Activated T-cell treated with anti-CD3 and anti-CD28 coated beads, Interleukin-2, amount 50 U/mL, for 72 hours (primary cell): ENCODE measurements around the gene MYO7B. TPM values are rescaled to one million over a fixed set of nuclear protein-coding genes. Genes with fewer than 3 reads are reported as not detected.

Source experiments
- ATAC-seq, 2 donors: fragments of 150-1000 bp; cut with Tn5 transposase; replicated peaks in 1 of 2; 2 replicates each; pipeline ENCODE4 v1.10.0; 2021; ENCODE audit warnings: moderate library complexity in 2 of 2, mild to moderate bottlenecking in 1 of 2
- DNase-seq, 2 donors: peaks; one replicate each; pipeline ENCODE4 v3.0.0; 2021 to 2022; ENCODE audit warnings: mixed read lengths in 1 of 2
- H3K27ac Mint-ChIP-seq: one replicate; pipeline ENCODE4 v1.8.0; 2022; ENCODE audit warnings: mild to moderate bottlenecking, moderate library complexity, mixed read lengths
- H3K27me3 Mint-ChIP-seq: one replicate; pipeline ENCODE4 v1.8.0; 2022; ENCODE audit warnings: low read depth, mixed read lengths
- H3K36me3 Mint-ChIP-seq, 2 donors: one replicate each; pipeline ENCODE4 v1.8.0; 2022; ENCODE audit warnings: mixed read lengths in 2 of 2, mild to moderate bottlenecking in 1 of 2; ENCODE audit not compliant: insufficient read depth in 2 of 2
- H3K4me1 Mint-ChIP-seq: one replicate; pipeline ENCODE4 v1.8.0; 2022; ENCODE audit warnings: low read depth, mixed read lengths
- H3K4me3 Mint-ChIP-seq, 2 donors: one replicate each; pipeline ENCODE4 v1.8.0; 2022; ENCODE audit warnings: mild to moderate bottlenecking in 2 of 2, mixed read lengths in 2 of 2, moderate library complexity in 2 of 2
- H3K9me3 Mint-ChIP-seq, 2 donors: one replicate each; pipeline ENCODE4 v1.8.0; 2022; ENCODE audit warnings: mixed read lengths in 2 of 2
- total RNA-seq, 2 donors: library from RNA; stranded (reverse); gene quantifications; one replicate each; pipeline ENCODE4 v1.2.3, GENCODE V29; 2022

MYO7B gene
- total RNA-seq, 2 donors from 2014 or later, result 0.50 to 0.79 TPM

- no peak for ATAC-seq
- no peak overlapping the region for H3K4me3 Mint-ChIP-seq
- DNase-seq, result no peak
- H3K4me1 Mint-ChIP-seq, result peaks cover 14% of the 10 kb centered on the region
- no peak overlapping the region for H3K27ac Mint-ChIP-seq
- H3K36me3 Mint-ChIP-seq, result no peaks in the 10 kb centered on the region
- H3K27me3 Mint-ChIP-seq, result peaks cover 11% of the 10 kb centered on the region
- no peaks in the 10 kb centered on the region for H3K9me3 Mint-ChIP-seq
Observed at GRCh38 chr2:127619877-127620705, 84.6 kb downstream of the MYO7B start.

GRCh38 chr2:127620866-127621265 lies 85.4 kb downstream of the MYO7B start:
- Mint-ChIP-seq H3K27me3 (peaks cover 8% of the 10 kb centered on the region), H3K27ac (no peak overlapping the region), H3K4me3 (no peak overlapping the region), H3K36me3 (no peaks in the 10 kb centered on the region), H3K4me1 (peaks cover 11% of the 10 kb centered on the region), H3K9me3 (no peaks in the 10 kb centered on the region)
- no peak for DNase-seq
- ATAC-seq, result no peak

- Mint-ChIP-seq H3K36me3 (no peaks in the 10 kb centered on the region), H3K9me3 (no peaks in the 10 kb centered on the region), H3K4me3 (no peak overlapping the region), H3K27me3 (no peaks in the 10 kb centered on the region), H3K4me1 (no peaks in the 10 kb centered on the region), H3K27ac (no peak overlapping the region)
- ATAC-seq, result no peak
- DNase-seq, result no peak
Observed at GRCh38 chr2:127621981-127622431, 86.5 kb downstream of the MYO7B start.

- no peaks in the 10 kb centered on the region for H3K36me3 Mint-ChIP-seq
- H3K9me3 Mint-ChIP-seq, result no peaks in the 10 kb centered on the region
- H3K27me3 Mint-ChIP-seq, result no peaks in the 10 kb centered on the region
- DNase-seq, result no peak
- no peak overlapping the region for H3K27ac Mint-ChIP-seq
- no peak overlapping the region for H3K4me3 Mint-ChIP-seq
- no peaks in the 10 kb centered on the region for H3K4me1 Mint-ChIP-seq
- no peak for ATAC-seq
Observed at GRCh38 chr2:127622561-127623387, 87.3 kb downstream of the MYO7B start.

- ATAC-seq (no peak), DNase-seq (no peak)
- no peak overlapping the region for H3K27ac Mint-ChIP-seq
- H3K4me1 Mint-ChIP-seq, result no peaks in the 10 kb centered on the region
- no peaks in the 10 kb centered on the region for H3K27me3 Mint-ChIP-seq
- no peaks in the 10 kb centered on the region for H3K9me3 Mint-ChIP-seq
- H3K4me3 Mint-ChIP-seq, result no peak overlapping the region
- no peaks in the 10 kb centered on the region for H3K36me3 Mint-ChIP-seq
Observed at GRCh38 chr2:127623388-127624319, 88.2 kb downstream of the MYO7B start.

GRCh38 chr2:127624320-127624755 lies 88.9 kb downstream of the MYO7B start:
- Mint-ChIP-seq H3K4me1 (no peaks in the 10 kb centered on the region), H3K27me3 (no peaks in the 10 kb centered on the region), H3K9me3 (no peaks in the 10 kb centered on the region), H3K4me3 (no peak overlapping the region), H3K36me3 (no peaks in the 10 kb centered on the region), H3K27ac (no peak overlapping the region)
- no peak for DNase-seq
- no peak for ATAC-seq

GRCh38 chr2:127624756-127625571 lies 89.5 kb downstream of the MYO7B start:
- Mint-ChIP-seq H3K4me3 (no peak overlapping the region), H3K36me3 (no peaks in the 10 kb centered on the region), H3K4me1 (no peaks in the 10 kb centered on the region), H3K27ac (no peak overlapping the region), H3K27me3 (no peaks in the 10 kb centered on the region), H3K9me3 (no peaks in the 10 kb centered on the region)
- DNase-seq, result no peak
- ATAC-seq, result no peak

GRCh38 chr2:127625572-127625951 lies 90.1 kb downstream of the MYO7B start:
- ATAC-seq (no peak), DNase-seq (no peak)
- H3K9me3 Mint-ChIP-seq, result no peaks in the 10 kb centered on the region

GRCh38 chr2:127626175-127626574 lies 90.7 kb downstream of the MYO7B start:
- Mint-ChIP-seq H3K4me3 (no peak overlapping the region), H3K4me1 (no peaks in the 10 kb centered on the region), H3K27me3 (no peaks in the 10 kb centered on the region), H3K9me3 (no peaks in the 10 kb centered on the region), H3K27ac (no peak overlapping the region), H3K36me3 (no peaks in the 10 kb centered on the region)
- ATAC-seq (no peak), DNase-seq (no peak)

More at GRCh38 chr2:127625572-127625951, 90.1 kb downstream of the MYO7B start:
- Mint-ChIP-seq H3K4me1 (no peaks in the 10 kb centered on the region), H3K36me3 (no peaks in the 10 kb centered on the region), H3K27ac (no peak overlapping the region), H3K4me3 (no peak overlapping the region), H3K27me3 (no peaks in the 10 kb centered on the region)

GRCh38 chr2:127626917-127627739 lies 91.6 kb downstream of the MYO7B start:
- Mint-ChIP-seq H3K4me3 (no peak overlapping the region), H3K27ac (no peak overlapping the region), H3K4me1 (no peaks in the 10 kb centered on the region), H3K27me3 (no peaks in the 10 kb centered on the region), H3K36me3 (no peaks in the 10 kb centered on the region), H3K9me3 (no peaks in the 10 kb centered on the region)
- ATAC-seq (no peak), DNase-seq (no peak)

- Mint-ChIP-seq H3K27ac (no peak overlapping the region), H3K27me3 (no peaks in the 10 kb centered on the region), H3K9me3 (no peaks in the 10 kb centered on the region), H3K4me3 (no peak overlapping the region), H3K36me3 (no peaks in the 10 kb centered on the region), H3K4me1 (peaks cover 4% of the 10 kb centered on the region)
- DNase-seq (no peak), ATAC-seq (no peak)
Observed at GRCh38 chr2:127627740-127628571, 92.5 kb downstream of the MYO7B start.
